IMR-90 (cell line): ENCODE data around the gene ADRB2.

Experiments used
- CEBPB ChIP-seq: IDR thresholded peaks from 2 replicates; pipeline ENCODE4 v1.6.1; 2012; ENCODE audit warnings: low read depth, low read length, improper control_type of control experiment
- CHD1 ChIP-seq: IDR thresholded peaks from 2 replicates; pipeline ENCODE4 v1.6.1; 2012; ENCODE audit warnings: low read depth, low read length, improper control_type of control experiment
- MAZ ChIP-seq: IDR thresholded peaks from 2 replicates; pipeline ENCODE4 v1.6.1; 2012; ENCODE audit warnings: low read depth, mild to moderate bottlenecking, low read length, improper control_type of control experiment, moderate library complexity, borderline replicate concordance
- MXI1 ChIP-seq: IDR thresholded peaks from 2 replicates; pipeline ENCODE4 v1.6.1; 2012; ENCODE audit warnings: low read depth, mild to moderate bottlenecking, low read length, moderate library complexity, borderline replicate concordance
- POLR2A ChIP-seq: IDR thresholded peaks from 2 replicates; pipeline ENCODE4 v1.6.1; 2012; ENCODE audit warnings: mild to moderate bottlenecking, low read depth, low read length
- RAD21 ChIP-seq: IDR thresholded peaks from 2 replicates; pipeline ENCODE4 v1.6.1; 2012; ENCODE audit warnings: low read length, improper control_type of control experiment
- RCOR1 ChIP-seq: IDR thresholded peaks from 2 replicates; pipeline ENCODE4 v1.6.1; 2012; ENCODE audit warnings: mild to moderate bottlenecking, low read length, improper control_type of control experiment; ENCODE audit not compliant: insufficient replicate concordance
- RFX5 ChIP-seq: IDR thresholded peaks from 2 replicates; pipeline ENCODE4 v1.8.0; 2012; ENCODE audit warnings: low read depth, mild to moderate bottlenecking, low read length, moderate library complexity
- SMC3 ChIP-seq: fragments of 150-350 bp; IDR thresholded peaks from 2 replicates; pipeline ENCODE4 v1.6.1; 2016; ENCODE audit warnings: low read depth, mild to moderate bottlenecking, antibody characterized with exemption, low read length, moderate library complexity
- TF ChIP-seq, protein P1 (sequence below): conservative IDR thresholded peaks from 2 replicates; pipeline ENCODE4 v1.5.1; 2012; ENCODE audit warnings: mild to moderate bottlenecking, low read depth, low read length, improper control_type of control experiment
- TF ChIP-seq, protein P2 (sequence below): fragments of 150-350 bp; IDR thresholded peaks from 2 replicates; pipeline ENCODE4 v1.6.1; 2017; ENCODE audit warnings: mild to moderate bottlenecking, antibody characterized with exemption, low read length, low read depth

DNA sequence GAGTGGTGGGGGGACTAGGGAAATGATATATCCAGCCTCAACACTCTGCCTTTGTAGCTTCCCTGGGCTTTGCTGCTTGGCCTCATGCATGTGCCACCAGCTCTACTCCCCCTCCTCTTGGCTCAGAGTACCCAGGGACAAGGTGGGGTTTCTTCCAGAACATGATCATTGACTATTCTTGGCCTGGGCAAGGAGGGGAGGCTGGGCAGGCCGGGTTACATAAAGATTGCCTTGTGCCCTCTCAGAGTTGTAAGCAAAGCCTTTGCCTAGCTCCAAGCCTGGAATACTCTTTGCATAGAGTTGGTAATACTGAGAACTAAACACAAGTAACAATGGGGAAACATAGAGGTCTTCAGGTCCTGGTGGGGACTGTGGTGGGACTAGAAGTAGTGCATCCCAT is 11.9 kb downstream of the ADRB2 start:
- TF ChIP-seq POLR2A (no peak), RAD21 (no peak), SMC3 (no peak), MXI1 (no peak), RFX5 (no peak), RCOR1 (no peak), MAZ (no peak), CEBPB (no peak), CHD1 (no peak)
- TF ChIP-seq, protein P1, sequence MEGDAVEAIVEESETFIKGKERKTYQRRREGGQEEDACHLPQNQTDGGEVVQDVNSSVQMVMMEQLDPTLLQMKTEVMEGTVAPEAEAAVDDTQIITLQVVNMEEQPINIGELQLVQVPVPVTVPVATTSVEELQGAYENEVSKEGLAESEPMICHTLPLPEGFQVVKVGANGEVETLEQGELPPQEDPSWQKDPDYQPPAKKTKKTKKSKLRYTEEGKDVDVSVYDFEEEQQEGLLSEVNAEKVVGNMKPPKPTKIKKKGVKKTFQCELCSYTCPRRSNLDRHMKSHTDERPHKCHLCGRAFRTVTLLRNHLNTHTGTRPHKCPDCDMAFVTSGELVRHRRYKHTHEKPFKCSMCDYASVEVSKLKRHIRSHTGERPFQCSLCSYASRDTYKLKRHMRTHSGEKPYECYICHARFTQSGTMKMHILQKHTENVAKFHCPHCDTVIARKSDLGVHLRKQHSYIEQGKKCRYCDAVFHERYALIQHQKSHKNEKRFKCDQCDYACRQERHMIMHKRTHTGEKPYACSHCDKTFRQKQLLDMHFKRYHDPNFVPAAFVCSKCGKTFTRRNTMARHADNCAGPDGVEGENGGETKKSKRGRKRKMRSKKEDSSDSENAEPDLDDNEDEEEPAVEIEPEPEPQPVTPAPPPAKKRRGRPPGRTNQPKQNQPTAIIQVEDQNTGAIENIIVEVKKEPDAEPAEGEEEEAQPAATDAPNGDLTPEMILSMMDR: no peak
- TF ChIP-seq, protein P2, sequence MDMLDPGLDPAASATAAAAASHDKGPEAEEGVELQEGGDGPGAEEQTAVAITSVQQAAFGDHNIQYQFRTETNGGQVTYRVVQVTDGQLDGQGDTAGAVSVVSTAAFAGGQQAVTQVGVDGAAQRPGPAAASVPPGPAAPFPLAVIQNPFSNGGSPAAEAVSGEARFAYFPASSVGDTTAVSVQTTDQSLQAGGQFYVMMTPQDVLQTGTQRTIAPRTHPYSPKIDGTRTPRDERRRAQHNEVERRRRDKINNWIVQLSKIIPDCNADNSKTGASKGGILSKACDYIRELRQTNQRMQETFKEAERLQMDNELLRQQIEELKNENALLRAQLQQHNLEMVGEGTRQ: no peak
